Activated naive CD4-positive, alpha-beta T cell treated with anti-CD3 and anti-CD28 coated beads, Interleukin-2, amount 50 U/mL, for 24 hours (primary cell): ENCODE results near the gene MCC.

Source experiments
- H3K27ac Mint-ChIP-seq: one replicate; pipeline ENCODE4 v1.8.0; 2021; ENCODE audit warnings: mild to moderate bottlenecking, mixed read lengths
- H3K27me3 Mint-ChIP-seq: one replicate; pipeline ENCODE4 v1.8.0; 2021; ENCODE audit warnings: mixed read lengths
- H3K36me3 Mint-ChIP-seq: one replicate; pipeline ENCODE4 v1.8.0; 2021; ENCODE audit warnings: mixed read lengths
- H3K4me1 Mint-ChIP-seq: one replicate; pipeline ENCODE4 v1.8.0; 2021; ENCODE audit warnings: mixed read lengths
- H3K4me3 Mint-ChIP-seq: one replicate; pipeline ENCODE4 v1.8.0; 2021; ENCODE audit warnings: mild to moderate bottlenecking, mixed read lengths
- H3K9me3 Mint-ChIP-seq: one replicate; pipeline ENCODE4 v1.8.0; 2021; ENCODE audit warnings: mixed read lengths

The MCC gene

DNA sequence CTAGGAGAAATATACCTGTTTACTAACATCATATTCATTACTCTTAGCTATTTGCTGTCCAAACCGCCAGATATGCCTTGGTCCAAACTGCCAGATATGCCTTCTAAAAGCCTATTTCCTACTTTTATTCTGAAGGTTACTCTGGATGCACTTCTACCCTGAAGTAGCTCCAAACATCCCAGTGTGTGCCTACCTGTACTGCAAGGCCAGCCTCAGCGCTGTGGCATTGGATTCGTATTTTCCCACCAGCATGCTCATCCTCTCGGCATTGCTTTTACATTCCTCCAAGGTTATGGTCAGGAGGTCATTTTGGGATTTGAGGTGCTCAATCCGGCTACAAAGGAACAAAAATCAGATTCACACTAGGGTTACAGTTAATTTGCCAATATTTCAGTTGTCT lies 417.4 kb downstream of the MCC start:
- Mint-ChIP-seq H3K4me3 (no peak overlapping the region), H3K27ac (no peak overlapping the region), H3K4me1 (peaks cover 28% of the 10 kb centered on the region), H3K27me3 (no peaks in the 10 kb centered on the region), H3K36me3 (peaks cover 3% of the 10 kb centered on the region), H3K9me3 (no peaks in the 10 kb centered on the region)

- Mint-ChIP-seq H3K4me3 (no peak overlapping the region), H3K4me1 (peaks cover 29% of the 10 kb centered on the region), H3K27me3 (no peaks in the 10 kb centered on the region), H3K36me3 (peaks cover 2% of the 10 kb centered on the region), H3K27ac (no peak overlapping the region), H3K9me3 (no peaks in the 10 kb centered on the region)
Observed at GRCh38 chr5:113068559-113068958, 419.7 kb downstream of the MCC start.

GRCh38 chr5:113067635-113068344 lies 420.5 kb downstream of the MCC start:
- H3K9me3 Mint-ChIP-seq, result no peaks in the 10 kb centered on the region
- H3K36me3 Mint-ChIP-seq, result peaks cover 2% of the 10 kb centered on the region
- H3K27ac Mint-ChIP-seq, result no peak overlapping the region
- H3K27me3 Mint-ChIP-seq, result no peaks in the 10 kb centered on the region
- H3K4me1 Mint-ChIP-seq, result peaks cover 28% of the 10 kb centered on the region
- no peak overlapping the region for H3K4me3 Mint-ChIP-seq

- H3K4me3 Mint-ChIP-seq, result no peak overlapping the region
- no peaks in the 10 kb centered on the region for H3K9me3 Mint-ChIP-seq
- H3K27ac Mint-ChIP-seq, result no peak overlapping the region
- H3K27me3 Mint-ChIP-seq, result no peaks in the 10 kb centered on the region
- H3K4me1 Mint-ChIP-seq, result peaks cover 41% of the 10 kb centered on the region
- peaks cover 2% of the 10 kb centered on the region for H3K36me3 Mint-ChIP-seq
Observed at GRCh38 chr5:113065626-113066025, 422.6 kb downstream of the MCC start.

- Mint-ChIP-seq H3K9me3 (no peaks in the 10 kb centered on the region), H3K27ac (no peak overlapping the region), H3K4me1 (peaks cover 43% of the 10 kb centered on the region), H3K4me3 (no peak overlapping the region), H3K27me3 (no peaks in the 10 kb centered on the region), H3K36me3 (peaks cover 2% of the 10 kb centered on the region)
Observed at GRCh38 chr5:113064806-113065205, 423.4 kb downstream of the MCC start.

GRCh38 chr5:113063927-113064326 lies 424.3 kb downstream of the MCC start:
- Mint-ChIP-seq H3K4me3 (no peak overlapping the region), H3K27me3 (no peaks in the 10 kb centered on the region), H3K4me1 (peaks cover 52% of the 10 kb centered on the region), H3K36me3 (peaks cover 2% of the 10 kb centered on the region), H3K27ac (no peak overlapping the region), H3K9me3 (no peaks in the 10 kb centered on the region)

DNA sequence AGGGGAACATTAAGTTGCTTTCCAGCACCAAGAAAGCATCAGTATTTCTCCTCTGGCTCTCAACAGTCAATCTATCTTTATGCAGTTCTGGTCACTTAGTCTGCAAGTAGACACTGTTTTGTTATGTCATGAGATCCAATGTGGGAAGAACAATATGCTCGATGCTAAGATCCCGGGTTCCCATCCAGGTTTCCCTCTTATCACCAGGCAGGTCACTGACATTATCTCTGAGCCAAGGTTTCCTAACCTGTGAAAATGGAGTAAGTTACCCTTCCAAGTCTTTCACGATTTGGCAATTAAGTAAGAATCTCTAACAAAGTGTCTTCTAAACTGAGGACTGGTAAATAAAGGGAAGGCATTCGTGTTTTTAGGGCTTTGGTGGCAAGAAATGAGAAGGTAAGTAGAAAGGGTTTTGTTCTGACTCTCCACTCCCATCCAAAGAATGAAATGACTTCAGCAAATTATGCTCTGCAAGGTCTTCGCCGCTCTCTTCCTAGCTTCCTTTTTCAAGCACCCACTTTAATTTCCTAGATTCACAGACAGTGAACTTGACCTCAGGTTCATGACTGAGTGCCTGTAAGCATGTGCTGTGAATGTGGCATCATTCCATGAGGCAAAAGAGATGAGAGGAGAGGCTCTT lies 425.3 kb downstream of the MCC start:
- Mint-ChIP-seq H3K27ac (peak overlapping the region; percentile 20), H3K9me3 (no peaks in the 10 kb centered on the region), H3K27me3 (no peaks in the 10 kb centered on the region), H3K4me1 (peaks cover 54% of the 10 kb centered on the region), H3K36me3 (peaks cover 2% of the 10 kb centered on the region), H3K4me3 (no peak overlapping the region)

GRCh38 chr5:113061846-113062780 lies 426.1 kb downstream of the MCC start:
- H3K27ac Mint-ChIP-seq, result peak overlapping the region; percentile 36
- no peaks in the 10 kb centered on the region for H3K27me3 Mint-ChIP-seq
- H3K9me3 Mint-ChIP-seq, result no peaks in the 10 kb centered on the region
- H3K4me1 Mint-ChIP-seq, result peaks cover 54% of the 10 kb centered on the region
- H3K4me3 Mint-ChIP-seq, result no peak overlapping the region
- peaks cover 2% of the 10 kb centered on the region for H3K36me3 Mint-ChIP-seq

- Mint-ChIP-seq H3K36me3 (no peaks in the 10 kb centered on the region), H3K27me3 (no peaks in the 10 kb centered on the region), H3K9me3 (no peaks in the 10 kb centered on the region), H3K27ac (no peak overlapping the region), H3K4me3 (no peak overlapping the region), H3K4me1 (peaks cover 50% of the 10 kb centered on the region)
Observed at GRCh38 chr5:113060408-113061025, 427.7 kb downstream of the MCC start.

- no peaks in the 10 kb centered on the region for H3K36me3 Mint-ChIP-seq
- H3K4me3 Mint-ChIP-seq, result no peak overlapping the region
- H3K27me3 Mint-ChIP-seq, result no peaks in the 10 kb centered on the region
- H3K4me1 Mint-ChIP-seq, result peaks cover 44% of the 10 kb centered on the region
- no peaks in the 10 kb centered on the region for H3K9me3 Mint-ChIP-seq
- no peak overlapping the region for H3K27ac Mint-ChIP-seq
Observed at GRCh38 chr5:113059232-113060040, 428.8 kb downstream of the MCC start.

DNA sequence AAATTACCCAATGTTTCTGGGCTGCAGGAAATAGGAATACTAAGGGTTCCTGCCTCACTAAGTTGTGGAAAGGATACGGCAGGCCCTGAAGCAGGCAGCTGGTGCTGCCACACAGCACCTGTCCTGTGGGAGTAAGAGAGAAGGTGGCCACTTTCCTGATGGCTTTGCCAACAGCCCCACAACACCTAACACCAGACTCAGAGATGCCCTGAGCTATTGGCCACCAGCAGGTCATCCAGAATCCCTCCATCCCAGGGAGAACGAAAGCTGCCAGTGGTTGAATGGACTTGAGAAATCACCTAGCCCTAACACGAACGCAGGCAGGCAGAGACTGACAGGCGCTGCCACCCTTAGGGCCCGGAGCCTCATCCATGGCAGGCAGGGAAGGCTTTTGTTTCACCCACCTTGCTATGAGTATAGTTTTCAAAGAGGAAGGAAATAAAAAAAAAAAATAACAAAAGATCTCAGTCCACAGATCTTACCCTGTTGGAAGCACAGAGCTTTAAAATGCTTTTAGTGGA lies 429.5 kb downstream of the MCC start:
- no peak overlapping the region for H3K27ac Mint-ChIP-seq
- no peak overlapping the region for H3K4me3 Mint-ChIP-seq
- peaks cover 40% of the 10 kb centered on the region for H3K4me1 Mint-ChIP-seq
- H3K27me3 Mint-ChIP-seq, result no peaks in the 10 kb centered on the region
- no peaks in the 10 kb centered on the region for H3K36me3 Mint-ChIP-seq
- no peaks in the 10 kb centered on the region for H3K9me3 Mint-ChIP-seq

GRCh38 chr5:113058269-113058668 lies 430.0 kb downstream of the MCC start:
- Mint-ChIP-seq H3K27me3 (no peaks in the 10 kb centered on the region), H3K4me3 (no peak overlapping the region), H3K9me3 (no peaks in the 10 kb centered on the region), H3K4me1 (peaks cover 36% of the 10 kb centered on the region), H3K36me3 (no peaks in the 10 kb centered on the region), H3K27ac (no peak overlapping the region)

DNA sequence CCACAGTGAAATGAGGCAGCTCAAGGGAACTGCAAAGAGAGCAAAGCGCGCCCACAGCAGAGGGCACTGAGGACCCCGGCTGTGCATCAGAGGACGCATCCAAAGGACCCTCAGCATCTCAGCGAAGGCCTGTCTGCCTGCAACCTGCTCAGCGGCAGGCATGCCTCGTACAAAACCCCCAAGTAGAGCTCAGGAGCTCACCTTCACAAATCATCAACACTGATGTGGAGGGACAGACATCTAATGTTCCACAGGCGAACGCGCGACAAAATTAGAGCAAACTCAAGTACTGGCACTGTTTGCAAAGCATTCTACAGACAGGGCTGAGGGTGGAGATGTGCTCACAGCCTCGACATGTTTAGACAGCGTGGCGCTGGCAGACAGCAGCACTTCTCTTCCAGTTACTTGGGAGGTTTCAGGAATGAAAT lies 430.7 kb downstream of the MCC start:
- Mint-ChIP-seq H3K9me3 (no peaks in the 10 kb centered on the region), H3K4me3 (no peak overlapping the region), H3K4me1 (peaks cover 29% of the 10 kb centered on the region), H3K27ac (no peak overlapping the region), H3K36me3 (no peaks in the 10 kb centered on the region), H3K27me3 (no peaks in the 10 kb centered on the region)

GRCh38 chr5:113056988-113057387 lies 431.3 kb downstream of the MCC start:
- Mint-ChIP-seq H3K9me3 (no peaks in the 10 kb centered on the region), H3K36me3 (no peaks in the 10 kb centered on the region), H3K4me1 (peaks cover 23% of the 10 kb centered on the region), H3K4me3 (no peak overlapping the region), H3K27me3 (no peaks in the 10 kb centered on the region), H3K27ac (no peak overlapping the region)

DNA sequence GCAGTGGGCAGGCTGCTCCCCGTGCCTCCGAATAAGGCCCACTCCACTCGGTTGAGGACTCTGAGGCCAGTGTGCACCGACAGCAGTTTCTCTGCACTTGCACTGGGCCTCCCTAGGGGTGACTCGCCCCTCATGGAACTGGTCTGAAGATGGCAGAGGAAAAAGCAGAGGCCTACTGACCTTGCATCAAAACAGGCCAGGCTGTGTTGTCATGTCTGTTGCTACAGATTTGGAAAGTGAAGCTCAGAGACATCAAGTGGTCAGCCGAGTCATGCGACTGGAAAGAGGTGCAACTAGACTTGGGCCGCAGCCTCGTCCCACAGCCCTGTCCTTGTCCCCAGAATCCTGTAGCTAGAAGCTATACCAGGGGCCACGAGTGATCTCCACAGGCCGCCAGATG lies 433.4 kb downstream of the MCC start:
- no peak overlapping the region for H3K27ac Mint-ChIP-seq
- peaks cover 17% of the 10 kb centered on the region for H3K4me1 Mint-ChIP-seq
- no peaks in the 10 kb centered on the region for H3K36me3 Mint-ChIP-seq
- no peaks in the 10 kb centered on the region for H3K27me3 Mint-ChIP-seq
- no peaks in the 10 kb centered on the region for H3K9me3 Mint-ChIP-seq
- no peak overlapping the region for H3K4me3 Mint-ChIP-seq
